ENCODE results near the gene FAAP24.

- no peak for TF ChIP-seq EZH2 (IDR thresholded peaks at IDR 0.05; ENCODE audit: borderline replicate concordance, low read length)
- TF ChIP-seq CTCF (IDR thresholded peaks at IDR 0.05; ENCODE audit: low read length): no peak
Measured at GRCh38 chr19:32998722-32999121, 26.7 kb downstream of the FAAP24 start.
